ENCODE results near the gene SCYL2.

Gene SCYL2

DNA sequence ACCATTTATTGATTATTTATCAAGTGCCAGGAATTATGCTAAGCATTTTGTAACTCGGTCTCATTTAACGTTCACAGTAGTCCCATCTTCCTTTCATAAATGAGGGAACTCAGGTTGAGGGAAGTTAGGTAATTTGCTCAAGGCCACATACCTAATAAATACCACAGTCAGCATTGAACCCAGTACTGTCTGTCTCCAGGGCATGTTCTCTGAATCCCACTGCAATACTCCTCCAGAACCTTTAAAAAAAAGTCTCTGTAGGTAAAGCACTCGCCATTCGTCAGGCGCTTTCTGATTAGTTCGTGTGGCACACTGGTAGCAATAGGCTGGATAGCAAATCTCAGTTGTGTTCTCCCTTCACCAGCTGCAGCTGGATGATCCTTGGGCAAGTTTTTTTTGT, 104.2 kb downstream of the SCYL2 start:
- Histone ChIP-seq H3K27me3 (no peaks in the 10 kb centered on the region), H3K4me3 (no peak overlapping the region), H3K4me1 (no peaks in the 10 kb centered on the region), H3K9me3 (no peaks in the 10 kb centered on the region), H3K36me3 (no peaks in the 10 kb centered on the region), H3K9ac (no peak overlapping the region), H3K4me2 (no peak overlapping the region), H3K27ac (no peak overlapping the region), H4K20me1 (no peaks in the 10 kb centered on the region)
- TF ChIP-seq Cebpa-rat (IDR thresholded peaks at IDR 0.05), result no peak

DNA sequence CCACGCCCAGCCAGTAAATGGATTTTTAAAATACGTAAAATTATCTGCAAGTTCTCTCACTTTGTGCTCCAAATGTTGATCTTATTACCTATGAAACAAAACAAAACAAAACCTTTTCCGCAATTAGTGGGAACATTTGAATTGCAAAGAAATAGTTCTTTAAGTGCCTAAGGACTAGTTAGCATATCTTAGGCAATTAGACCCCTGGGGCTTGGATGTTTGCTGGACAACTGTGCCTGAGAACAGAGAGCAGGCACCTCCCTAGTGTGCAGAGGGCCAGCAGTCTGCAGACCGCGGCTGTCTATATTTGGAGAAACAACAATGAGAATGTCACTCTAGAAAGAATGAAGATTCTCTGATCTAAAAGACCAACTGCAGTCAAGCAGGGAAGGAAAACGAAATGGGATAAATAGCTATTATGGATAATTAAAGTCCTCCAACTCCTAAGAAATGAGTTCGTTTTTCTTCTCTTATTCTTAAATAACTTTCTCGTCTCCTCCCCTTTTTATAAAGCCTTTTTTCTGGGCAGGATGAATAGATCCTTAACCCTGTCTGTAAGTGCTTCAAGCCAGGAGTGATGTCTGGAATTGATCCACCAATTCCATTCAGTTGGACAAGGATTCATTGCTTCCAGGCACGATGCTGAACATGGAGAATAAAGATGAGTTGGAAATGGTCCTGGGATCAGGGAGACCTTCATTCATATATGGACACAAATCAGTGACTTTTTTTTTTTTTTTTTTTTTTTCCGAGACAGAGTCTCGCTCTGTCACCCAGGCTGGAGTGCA, 106.1 kb downstream of the SCYL2 start:
- H4K20me1 ChIP-seq, result no peaks in the 10 kb centered on the region
- H3K27ac ChIP-seq, result no peak overlapping the region
- H3K4me1 ChIP-seq, result no peaks in the 10 kb centered on the region
- no peaks in the 10 kb centered on the region for H3K27me3 ChIP-seq
- no peak overlapping the region for H3K4me3 ChIP-seq
- no peak for TF ChIP-seq Cebpa-rat (IDR thresholded peaks at IDR 0.05)
- no peaks in the 10 kb centered on the region for H3K9me3 ChIP-seq
- no peak overlapping the region for H3K9ac ChIP-seq
- H3K36me3 ChIP-seq, result no peaks in the 10 kb centered on the region
- no peak overlapping the region for H3K4me2 ChIP-seq

DNA sequence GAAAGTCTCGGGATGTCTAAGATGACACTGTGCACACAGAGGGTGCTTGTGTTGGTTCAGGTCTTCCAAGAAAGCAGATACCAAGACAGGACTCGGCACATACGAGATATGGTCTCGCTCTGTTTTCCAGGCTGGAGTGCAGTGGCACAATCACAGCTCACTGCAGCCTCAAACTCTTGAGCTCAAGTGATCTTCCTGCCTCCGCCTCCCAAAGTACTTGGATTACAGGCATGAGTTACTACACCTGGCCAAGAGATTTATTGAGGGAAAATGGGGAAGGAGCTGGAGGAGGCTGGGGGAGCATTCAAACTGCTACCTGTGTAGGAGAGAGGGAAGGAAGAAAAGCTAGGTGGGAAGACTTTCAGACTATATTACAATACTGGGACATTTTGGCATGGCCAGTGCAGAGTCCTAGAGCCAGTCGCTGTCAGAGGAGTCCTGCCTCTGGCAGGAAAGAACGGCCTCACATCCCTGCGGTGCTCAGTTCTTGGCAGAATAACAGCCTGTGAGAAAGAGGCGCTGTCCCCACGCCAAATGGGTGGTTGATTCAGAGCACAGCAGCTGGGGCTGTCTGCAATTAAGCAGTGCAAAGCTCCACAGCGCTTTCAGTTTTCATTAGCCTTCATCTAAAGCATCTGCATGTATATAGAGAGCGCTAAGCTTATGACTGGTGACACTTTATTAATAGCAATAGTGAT, 108.2 kb downstream of the SCYL2 start:
- no peak overlapping the region for H3K27ac ChIP-seq

DNA sequence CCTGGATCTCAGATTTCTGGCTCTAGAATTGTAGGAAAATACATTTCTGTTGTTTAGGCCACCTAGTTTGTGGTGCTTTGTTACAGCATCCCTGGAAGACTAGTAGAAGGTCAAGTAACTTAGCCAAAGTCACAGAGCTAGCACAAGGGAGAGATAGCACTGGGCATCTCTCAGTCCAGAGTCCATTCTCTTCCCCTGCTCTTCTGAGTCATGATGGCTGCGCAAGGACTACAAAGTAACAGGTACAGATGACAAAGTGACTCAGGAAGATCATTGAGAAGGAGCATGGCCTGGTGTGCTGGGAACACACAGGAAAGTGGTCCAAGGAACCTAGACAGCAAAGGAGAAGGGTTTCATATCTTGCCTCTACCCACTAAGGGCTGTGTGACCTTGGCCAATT, 109.2 kb downstream of the SCYL2 start:
- no peaks in the 10 kb centered on the region for H3K36me3 ChIP-seq
- H3K4me2 ChIP-seq, result no peak overlapping the region
- H3K27me3 ChIP-seq, result no peaks in the 10 kb centered on the region
- TF ChIP-seq Cebpa-rat (IDR thresholded peaks at IDR 0.05), result no peak
- no peaks in the 10 kb centered on the region for H3K4me1 ChIP-seq
- no peaks in the 10 kb centered on the region for H3K9me3 ChIP-seq
- no peak overlapping the region for H3K9ac ChIP-seq
- no peak overlapping the region for H3K4me3 ChIP-seq
- H3K27ac ChIP-seq, result no peak overlapping the region
- H4K20me1 ChIP-seq, result no peaks in the 10 kb centered on the region

More for the DNA sequence above, 108.2 kb downstream of the SCYL2 start:
- Histone ChIP-seq H3K4me1 (no peaks in the 10 kb centered on the region), H3K36me3 (no peaks in the 10 kb centered on the region), H3K9me3 (no peaks in the 10 kb centered on the region), H4K20me1 (no peaks in the 10 kb centered on the region), H3K4me3 (no peak overlapping the region), H3K27me3 (no peaks in the 10 kb centered on the region), H3K4me2 (no peak overlapping the region), H3K9ac (no peak overlapping the region)
- TF ChIP-seq Cebpa-rat (IDR thresholded peaks at IDR 0.05), result no peak

- Histone ChIP-seq H4K20me1 (no peaks in the 10 kb centered on the region), H3K9me3 (no peaks in the 10 kb centered on the region), H3K4me3 (no peak overlapping the region), H3K27me3 (no peaks in the 10 kb centered on the region), H3K4me2 (no peak overlapping the region), H3K9ac (no peak overlapping the region), H3K36me3 (no peaks in the 10 kb centered on the region), H3K4me1 (no peaks in the 10 kb centered on the region), H3K27ac (no peak overlapping the region)
- no peak for TF ChIP-seq Cebpa-rat (IDR thresholded peaks at IDR 0.05)
Observed at GRCh38 chr12:100381379-100381778, 114.4 kb downstream of the SCYL2 start.

GRCh38 chr12:100382338-100382737, 115.4 kb downstream of the SCYL2 start:
- Histone ChIP-seq H3K9me3 (no peaks in the 10 kb centered on the region), H3K9ac (no peak overlapping the region), H3K27me3 (no peaks in the 10 kb centered on the region), H3K36me3 (no peaks in the 10 kb centered on the region), H3K4me2 (no peak overlapping the region), H3K4me3 (no peak overlapping the region), H3K4me1 (no peaks in the 10 kb centered on the region), H3K27ac (no peak overlapping the region), H4K20me1 (no peaks in the 10 kb centered on the region)
- TF ChIP-seq Cebpa-rat (IDR thresholded peaks at IDR 0.05), result no peak

- Histone ChIP-seq H3K4me3 (no peak overlapping the region), H3K27ac (no peak overlapping the region), H3K9me3 (no peaks in the 10 kb centered on the region), H3K27me3 (no peaks in the 10 kb centered on the region), H3K9ac (no peak overlapping the region), H3K4me2 (no peak overlapping the region), H3K4me1 (no peaks in the 10 kb centered on the region), H4K20me1 (no peaks in the 10 kb centered on the region), H3K36me3 (no peaks in the 10 kb centered on the region)
- no peak for TF ChIP-seq Cebpa-rat (IDR thresholded peaks at IDR 0.05)
Observed at GRCh38 chr12:100383586-100384558, 116.9 kb downstream of the SCYL2 start.

GRCh38 chr12:100384559-100384935, 117.6 kb downstream of the SCYL2 start:
- H3K4me1 ChIP-seq, result no peaks in the 10 kb centered on the region
- no peak overlapping the region for H3K9ac ChIP-seq
- H3K27me3 ChIP-seq, result no peaks in the 10 kb centered on the region
- no peaks in the 10 kb centered on the region for H3K36me3 ChIP-seq
- H3K9me3 ChIP-seq, result no peaks in the 10 kb centered on the region
- H3K27ac ChIP-seq, result no peak overlapping the region
- H3K4me2 ChIP-seq, result no peak overlapping the region
- H3K4me3 ChIP-seq, result no peak overlapping the region
- TF ChIP-seq Cebpa-rat (IDR thresholded peaks at IDR 0.05), result no peak
- H4K20me1 ChIP-seq, result no peaks in the 10 kb centered on the region

DNA sequence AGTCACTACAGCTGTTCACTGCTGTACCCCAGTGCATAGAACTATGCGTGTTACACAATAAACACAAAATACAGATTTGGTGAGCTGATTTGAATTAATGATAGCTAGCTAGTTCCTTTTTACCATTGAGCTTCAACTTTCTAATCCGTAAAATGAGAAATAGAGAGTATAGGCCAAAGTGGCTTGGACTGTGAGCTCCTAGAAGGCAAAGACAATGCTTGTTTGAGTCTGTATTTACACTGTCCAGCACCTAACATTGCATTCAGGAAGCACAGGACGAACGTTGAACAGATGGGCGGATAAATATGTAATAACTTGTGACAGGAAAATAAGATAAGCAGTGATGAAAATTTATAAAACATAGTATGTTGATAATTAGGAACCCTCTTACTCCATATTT, 121.4 kb downstream of the SCYL2 start:
- Histone ChIP-seq H3K27ac (no peak overlapping the region), H3K9me3 (no peaks in the 10 kb centered on the region), H4K20me1 (no peaks in the 10 kb centered on the region), H3K27me3 (no peaks in the 10 kb centered on the region), H3K4me1 (no peaks in the 10 kb centered on the region), H3K4me3 (no peak overlapping the region), H3K36me3 (no peaks in the 10 kb centered on the region), H3K4me2 (no peak overlapping the region), H3K9ac (no peak overlapping the region)
- TF ChIP-seq Cebpa-rat (IDR thresholded peaks at IDR 0.05), result no peak

Data from BLaER1 (cell line).